Measurements from ENCODE around the gene EVA1B. TPM values are rescaled to one million over a fixed set of nuclear protein-coding genes. Genes with fewer than 3 reads are reported as not detected.

EVA1B gene
- total and polyA plus RNA-seq, 2 donors (not counting 1 experiment from before 2014, with no cell fraction given) = 0.67 to 2.9 TPM

DNA sequence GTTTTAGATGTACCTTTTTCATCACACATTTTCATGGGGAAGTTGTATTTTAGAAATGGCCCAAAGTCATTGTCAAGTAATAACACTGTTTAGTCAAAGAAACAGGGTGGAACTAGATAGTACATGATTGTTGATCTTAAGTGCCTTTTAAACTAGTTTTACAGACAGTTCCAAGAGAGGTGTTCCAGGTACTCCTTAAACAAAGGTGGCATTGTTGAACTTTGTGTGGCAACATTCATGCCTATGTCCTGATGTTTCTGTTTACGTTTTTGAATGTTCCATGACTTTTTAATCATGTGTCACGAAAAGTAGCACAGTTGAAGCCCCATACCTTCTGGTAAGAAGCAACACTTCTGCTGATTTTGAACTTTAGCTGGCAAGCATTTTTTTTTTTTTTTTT lies 26.4 kb downstream of the EVA1B start:
- Mint-ChIP-seq H3K4me3 (no peak overlapping the region), H3K9me3 (ENCODE audit: insufficient read depth) (no peaks in the 10 kb centered on the region), H3K27ac (no peak overlapping the region), H3K27me3 (no peaks in the 10 kb centered on the region), H3K4me1 (peaks cover 5% of the 10 kb centered on the region)
- Histone ChIP-seq H3K36me3 (replicated peaks in 1 of 2; ENCODE audit: control extremely low read depth in 1 of 2, control insufficient read depth in 1 of 2, extremely low read depth in 1 of 2, insufficient read depth in 2 of 2, low read length in 1 of 2) (peaks cover 10 to 87% of the 10 kb centered on the region in 2 experiments), H4K20me1 (ENCODE audit: control insufficient read depth, insufficient read depth, low read length, poor library complexity, severe bottlenecking) (peaks cover 26% of the 10 kb centered on the region), H3K27ac (ENCODE audit: low read length in 2 of 2) (no peak overlapping the region), H3K4me3 (ENCODE audit: control extremely low read depth in 1 of 5, extremely low read depth in 1 of 5, insufficient read depth in 1 of 5, low read depth in 2 of 5, low read length in 4 of 5) (no peak overlapping the region), H3K9ac (ENCODE audit: low read length) (no peak overlapping the region), H3K9me3 (ENCODE audit: control extremely low read depth in 1 of 3, control insufficient read depth in 2 of 3, insufficient read depth in 1 of 3, low read length in 2 of 3) (no peaks in the 10 kb centered on the region), H2AFZ (ENCODE audit: insufficient read depth, low read depth, low read length, poor library complexity, severe bottlenecking) (no peak overlapping the region), H3K4me1 (ENCODE audit: control insufficient read depth in 2 of 2, insufficient read depth in 2 of 2, low read length in 2 of 2) (no peaks in the 10 kb centered on the region), H3K27me3 (replicated peaks in 1 of 4; ENCODE audit: control extremely low read depth in 1 of 4, control insufficient read depth in 3 of 4, insufficient read depth in 4 of 4, low read length in 3 of 4) (no peaks in the 10 kb centered on the region), H3K4me2 (replicated peaks; ENCODE audit: low read depth, low read length, poor library complexity, severe bottlenecking) (no peak overlapping the region), H3K79me2 (ENCODE audit: control insufficient read depth, insufficient read depth, low read length) (peaks cover 6% of the 10 kb centered on the region)
- no peak for TF ChIP-seq EZH2 (IDR thresholded peaks at IDR 0.05; ENCODE audit: borderline replicate concordance, insufficient read depth, low read depth, low read length, poor library complexity, severe bottlenecking)
- TF ChIP-seq, protein P1, sequence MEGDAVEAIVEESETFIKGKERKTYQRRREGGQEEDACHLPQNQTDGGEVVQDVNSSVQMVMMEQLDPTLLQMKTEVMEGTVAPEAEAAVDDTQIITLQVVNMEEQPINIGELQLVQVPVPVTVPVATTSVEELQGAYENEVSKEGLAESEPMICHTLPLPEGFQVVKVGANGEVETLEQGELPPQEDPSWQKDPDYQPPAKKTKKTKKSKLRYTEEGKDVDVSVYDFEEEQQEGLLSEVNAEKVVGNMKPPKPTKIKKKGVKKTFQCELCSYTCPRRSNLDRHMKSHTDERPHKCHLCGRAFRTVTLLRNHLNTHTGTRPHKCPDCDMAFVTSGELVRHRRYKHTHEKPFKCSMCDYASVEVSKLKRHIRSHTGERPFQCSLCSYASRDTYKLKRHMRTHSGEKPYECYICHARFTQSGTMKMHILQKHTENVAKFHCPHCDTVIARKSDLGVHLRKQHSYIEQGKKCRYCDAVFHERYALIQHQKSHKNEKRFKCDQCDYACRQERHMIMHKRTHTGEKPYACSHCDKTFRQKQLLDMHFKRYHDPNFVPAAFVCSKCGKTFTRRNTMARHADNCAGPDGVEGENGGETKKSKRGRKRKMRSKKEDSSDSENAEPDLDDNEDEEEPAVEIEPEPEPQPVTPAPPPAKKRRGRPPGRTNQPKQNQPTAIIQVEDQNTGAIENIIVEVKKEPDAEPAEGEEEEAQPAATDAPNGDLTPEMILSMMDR (IDR thresholded peaks at IDR 0.05) = no peak
- POLR2A ChIA-PET = no interaction called here
- intact Hi-C loops (cut with micrococcal nuclease) = no loop called here
- CTCF ChIA-PET = interaction anchor here (1.0 to 1.7 kb wide), 2 partner anchors 11 to 147 kb away, joined by 4 read pairs; partner anchors contain the start of gene TRAPPC3
- DNase-seq = no peak
- WGBS (ENCODE audit: insufficient coverage) = 94% methylated on average over 2 of the region's 2 CpGs
- ATAC-seq (ENCODE audit: low read depth) = no peak

DNA sequence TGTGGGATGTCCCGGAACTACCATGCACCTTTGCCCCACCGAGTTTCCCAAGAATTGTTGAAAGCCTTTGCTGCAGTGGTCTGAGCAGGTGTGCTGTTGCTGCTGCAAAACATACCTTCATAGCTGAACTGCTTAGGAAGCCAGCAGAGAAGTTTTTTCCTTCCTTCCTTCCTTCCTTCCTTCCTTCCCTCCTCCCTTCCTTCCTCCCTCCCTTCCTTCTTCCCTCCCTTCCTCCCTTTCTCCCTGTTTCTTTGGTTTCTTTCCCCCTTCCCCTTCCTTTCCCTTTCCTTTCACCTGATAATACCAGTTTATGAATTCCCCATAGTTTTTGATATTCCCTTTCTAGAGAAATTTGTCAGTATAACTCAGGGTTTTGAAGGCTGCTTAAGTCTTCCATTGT lies 28.1 kb downstream of the EVA1B start:
- WGBS (ENCODE audit: insufficient coverage) = 100% methylated on average over 1 of the region's 2 CpGs

More for the DNA sequence above, 28.1 kb downstream of the EVA1B start:
- intact Hi-C loops (cut with micrococcal nuclease) = no loop called here
- Mint-ChIP-seq H3K9me3 (ENCODE audit: insufficient read depth) (no peaks in the 10 kb centered on the region), H3K4me3 (no peak overlapping the region), H3K27me3 (no peaks in the 10 kb centered on the region), H3K27ac (no peak overlapping the region), H3K4me1 (peaks cover 2% of the 10 kb centered on the region)
- DNase-seq (no peak), ATAC-seq (ENCODE audit: low read depth) (no peak)
- Histone ChIP-seq H4K20me1 (ENCODE audit: control insufficient read depth, insufficient read depth, low read length, poor library complexity, severe bottlenecking) (peaks cover 27% of the 10 kb centered on the region), H3K9ac (ENCODE audit: low read length) (no peak overlapping the region), H3K4me2 (replicated peaks; ENCODE audit: low read depth, low read length, poor library complexity, severe bottlenecking) (no peak overlapping the region), H3K4me3 (ENCODE audit: control extremely low read depth in 1 of 5, extremely low read depth in 1 of 5, insufficient read depth in 1 of 5, low read depth in 2 of 5, low read length in 4 of 5) (no peak overlapping the region), H3K27me3 (replicated peaks in 1 of 4; ENCODE audit: control extremely low read depth in 1 of 4, control insufficient read depth in 3 of 4, insufficient read depth in 4 of 4, low read length in 3 of 4) (no peaks in the 10 kb centered on the region), H2AFZ (ENCODE audit: insufficient read depth, low read depth, low read length, poor library complexity, severe bottlenecking) (no peak overlapping the region), H3K27ac (ENCODE audit: low read length in 2 of 2) (no peak overlapping the region), H3K36me3 (replicated peaks in 1 of 2; ENCODE audit: control extremely low read depth in 1 of 2, control insufficient read depth in 1 of 2, extremely low read depth in 1 of 2, insufficient read depth in 2 of 2, low read length in 1 of 2) (peaks cover 17 to 87% of the 10 kb centered on the region in 2 experiments), H3K4me1 (ENCODE audit: control insufficient read depth in 2 of 2, insufficient read depth in 2 of 2, low read length in 2 of 2) (no peaks in the 10 kb centered on the region), H3K9me3 (ENCODE audit: control extremely low read depth in 1 of 3, control insufficient read depth in 2 of 3, insufficient read depth in 1 of 3, low read length in 2 of 3) (no peaks in the 10 kb centered on the region), H3K79me2 (ENCODE audit: control insufficient read depth, insufficient read depth, low read length) (peaks cover 22% of the 10 kb centered on the region)
- no peak for TF ChIP-seq EZH2 (IDR thresholded peaks at IDR 0.05; ENCODE audit: borderline replicate concordance, insufficient read depth, low read depth, low read length, poor library complexity, severe bottlenecking)
- TF ChIP-seq, protein P1 (IDR thresholded peaks at IDR 0.05) = no peak
- ChIA-PET POLR2A (no interaction called here), CTCF (interaction anchor here (1.1 to 1.2 kb wide), 2 partner anchors 10 to 48 kb away, joined by 3 to 6 read pairs; no protein-coding TSS in a partner anchor)

Measured in B cell (primary cell).